Cerebellar cortex (tissue), 1 donor: ENCODE measurements around the gene CAPN2.
"Not testable (repeated sequence)": the region's sequence is repeated elsewhere in the genome, so short reads cannot be mapped to it uniquely, and the experiment has no call there.

ENCODE experiments used
- DNase-seq: peaks from one replicate; pipeline ENCODE4 v3.0.0-alpha.2; 2015; ENCODE audit warnings: low spot score

Gene CAPN2

GRCh38 chr1:223792046-223792445 is 79.7 kb downstream of the CAPN2 start:
- DNase-seq, result no peak

GRCh38 chr1:223793716-223794115 is 81.4 kb downstream of the CAPN2 start:
- DNase-seq, result no peak

GRCh38 chr1:223794136-223794880 is 82.0 kb downstream of the CAPN2 start:
- no peak for DNase-seq

GRCh38 chr1:223796210-223796609 is 83.9 kb downstream of the CAPN2 start:
- DNase-seq, result no peak

GRCh38 chr1:223802032-223802431 is 89.7 kb downstream of the CAPN2 start:
- DNase-seq, result no peak

- no peak for DNase-seq
Observed at GRCh38 chr1:223802602-223803001, 90.3 kb downstream of the CAPN2 start.

- no peak for DNase-seq
Observed at GRCh38 chr1:223803211-223803610, 90.9 kb downstream of the CAPN2 start.

GRCh38 chr1:223809905-223810304 is 97.6 kb downstream of the CAPN2 start:
- DNase-seq, result not testable (repeated sequence)

GRCh38 chr1:223810586-223810985 is 98.2 kb downstream of the CAPN2 start:
- no peak for DNase-seq

- peak; percentile 48 for DNase-seq
Observed at GRCh38 chr1:223811634-223812101, 99.3 kb downstream of the CAPN2 start.

GRCh38 chr1:223813645-223814044 is 101.3 kb downstream of the CAPN2 start:
- no peak for DNase-seq

GRCh38 chr1:223815020-223815853 is 102.9 kb downstream of the CAPN2 start:
- no peak for DNase-seq

- DNase-seq, result no peak
Observed at GRCh38 chr1:223815865-223816264, 103.5 kb downstream of the CAPN2 start.

GRCh38 chr1:223817265-223817664 is 104.9 kb downstream of the CAPN2 start:
- not testable (repeated sequence) for DNase-seq

GRCh38 chr1:223819730-223820514 is 107.6 kb downstream of the CAPN2 start:
- no peak for DNase-seq

GRCh38 chr1:223820515-223820858 is 108.1 kb downstream of the CAPN2 start:
- no peak for DNase-seq

- no peak for DNase-seq
Observed at GRCh38 chr1:223820971-223821370, 108.6 kb downstream of the CAPN2 start.

GRCh38 chr1:223824287-223824686 is 111.9 kb downstream of the CAPN2 start:
- no peak for DNase-seq

GRCh38 chr1:223824712-223825111 is 112.4 kb downstream of the CAPN2 start:
- no peak for DNase-seq
